SK-N-SH treated with all-trans-retinoic acid at 6 μM for 48 hours (cell line): ENCODE measurements around the gene TSSK3.

ENCODE experiments used
- CREB5 ChIP-seq: fragments of 250-450 bp; sonication (Bioruptor Pico); IDR thresholded peaks from 2 replicates; pipeline ENCODE4 v1.5.1; 2020; ENCODE audit warnings: low read depth, mild to moderate bottlenecking, moderate library complexity
- GLIS3 ChIP-seq: fragments of 250-450 bp; sonication (Bioruptor Pico); IDR thresholded peaks from 2 replicates; pipeline ENCODE4 v1.5.0; 2020; ENCODE audit warnings: mild to moderate bottlenecking, moderate library complexity
- OSR1 ChIP-seq: fragments of 250-450 bp; sonication (Bioruptor Pico); IDR thresholded peaks from 2 replicates; pipeline ENCODE4 v1.8.0; 2022; ENCODE audit warnings: moderate library complexity, mild to moderate bottlenecking, inconsistent platforms
- RARB ChIP-seq: fragments of 250-450 bp; sonication (Bioruptor Pico); IDR thresholded peaks from 2 replicates; pipeline ENCODE4 v1.8.0; 2021; ENCODE audit warnings: mild to moderate bottlenecking, moderate library complexity
- TOX ChIP-seq: fragments of 250-450 bp; sonication (Bioruptor Pico); IDR thresholded peaks from 2 replicates; pipeline ENCODE4 v1.8.0; 2021; ENCODE audit warnings: mild to moderate bottlenecking, moderate library complexity, borderline replicate concordance
- ZC3H10 ChIP-seq: fragments of 250-450 bp; sonication (Bioruptor Pico); IDR thresholded peaks from 2 replicates; pipeline ENCODE4 v1.5.1; 2021; ENCODE audit warnings: mild to moderate bottlenecking, moderate library complexity
- ZFP3 ChIP-seq: fragments of 250-450 bp; sonication (Bioruptor Pico); IDR thresholded peaks from 2 replicates; pipeline ENCODE4 v1.5.0; 2020; ENCODE audit warnings: mild to moderate bottlenecking, moderate library complexity
- ZFP30 ChIP-seq: fragments of 450-650 bp; formaldehyde crosslinking; IDR thresholded peaks from 2 replicates; pipeline ENCODE4 v1.5.0; 2022; ENCODE audit warnings: mild to moderate bottlenecking, moderate library complexity
- TF ChIP-seq, protein P1 (sequence below): fragments of 250-450 bp; sonication (Bioruptor Pico); IDR thresholded peaks from 2 replicates; pipeline ENCODE4 v1.5.1; 2021; ENCODE audit warnings: mild to moderate bottlenecking, moderate library complexity

DNA sequence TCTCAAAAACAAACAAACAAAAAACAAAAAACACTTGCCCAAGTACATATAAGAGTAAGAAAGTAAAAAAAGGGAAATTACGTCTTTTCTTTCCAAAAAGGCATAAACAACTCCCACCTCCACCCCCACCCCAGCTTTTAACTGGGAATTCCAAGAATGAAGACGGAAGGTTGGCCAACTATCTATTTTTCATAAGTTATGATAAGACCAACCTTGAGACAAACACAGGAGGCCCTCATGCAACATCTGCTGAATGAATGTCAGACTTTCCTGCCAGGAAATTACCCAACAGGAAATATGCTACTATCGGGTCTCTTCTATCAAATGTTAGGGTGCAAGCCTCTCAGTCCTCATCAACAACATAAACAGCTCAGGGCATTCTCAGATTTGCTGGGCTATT is 30.0 kb downstream of the TSSK3 start:
- no peak for TF ChIP-seq CREB5 (CRISPR knock-in tag)
- no peak for TF ChIP-seq OSR1 (CRISPR knock-in tag)
- TF ChIP-seq ZFP30 (CRISPR knock-in tag) = no peak
- TF ChIP-seq ZFP3 (CRISPR knock-in tag) = no peak
- TF ChIP-seq ZC3H10 (CRISPR knock-in tag) = no peak
- no peak for TF ChIP-seq GLIS3 (CRISPR knock-in tag)
- TF ChIP-seq, protein P1, sequence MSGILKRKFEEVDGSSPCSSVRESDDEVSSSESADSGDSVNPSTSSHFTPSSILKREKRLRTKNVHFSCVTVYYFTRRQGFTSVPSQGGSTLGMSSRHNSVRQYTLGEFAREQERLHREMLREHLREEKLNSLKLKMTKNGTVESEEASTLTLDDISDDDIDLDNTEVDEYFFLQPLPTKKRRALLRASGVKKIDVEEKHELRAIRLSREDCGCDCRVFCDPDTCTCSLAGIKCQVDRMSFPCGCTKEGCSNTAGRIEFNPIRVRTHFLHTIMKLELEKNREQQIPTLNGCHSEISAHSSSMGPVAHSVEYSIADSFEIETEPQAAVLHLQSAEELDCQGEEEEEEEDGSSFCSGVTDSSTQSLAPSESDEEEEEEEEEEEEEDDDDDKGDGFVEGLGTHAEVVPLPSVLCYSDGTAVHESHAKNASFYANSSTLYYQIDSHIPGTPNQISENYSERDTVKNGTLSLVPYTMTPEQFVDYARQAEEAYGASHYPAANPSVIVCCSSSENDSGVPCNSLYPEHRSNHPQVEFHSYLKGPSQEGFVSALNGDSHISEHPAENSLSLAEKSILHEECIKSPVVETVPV (CRISPR knock-in tag) = no peak
- TF ChIP-seq TOX (CRISPR knock-in tag) = no peak
- TF ChIP-seq RARB (CRISPR knock-in tag) = no peak
